Lower leg skin (tissue), 3 donors: ENCODE data around the gene TAS2R43.

Experiments
- CTCF ChIP-seq, 3 donors: fragments of 450-650 bp; IDR thresholded peaks; one replicate each; pipeline ENCODE4 v1.5.1; 2016; ENCODE audit warnings: antibody characterized with exemption in 3 of 3, mild to moderate bottlenecking in 3 of 3, moderate library complexity in 2 of 3
- POLR2A ChIP-seq, 2 donors: fragments of 450-650 bp; IDR thresholded peaks; one replicate each; pipeline ENCODE4 v1.6.1; 2016 to 2017; ENCODE audit warnings: antibody characterized with exemption in 2 of 2, mild to moderate bottlenecking in 1 of 2, moderate library complexity in 1 of 2

GRCh38 chr12:11067514-11067913 lies 24.6 kb downstream of the TAS2R43 start:
- TF ChIP-seq CTCF (IDR thresholded peaks at IDR 0.05) (no peak), POLR2A (IDR thresholded peaks at IDR 0.05) (no peak)
